Mesenteric fat pad (tissue), 1 donor: ENCODE data around the gene ZNF333. TPM values are rescaled to one million over a fixed set of nuclear protein-coding genes. Genes with fewer than 3 reads are reported as not detected.

Source experiments
- total RNA-seq: library from RNA; stranded (reverse); fragmentation: NEBNext Ultra II Directional; extraction: Animal tissue kit (Norgen Biotek cat#: 25700); gene quantifications from one replicate; pipeline ENCODE4 v1.2.1, GENCODE V29; 2021
- donor health status: DM: yes; HTN: yes; CAD: no.

The ZNF333 gene
- total RNA-seq, 1 donor from 2014 or later, result 23.2 TPM

Other genes starting within 250 kb of the ZNF333 start
- 0.55 TPM for gene PTGER1, start 214.7 kb upstream of the ZNF333 start, total RNA-seq
- 75.7 TPM for gene GIPC1, start 193.9 kb upstream of the ZNF333 start, total RNA-seq
- 111 TPM for gene DNAJB1, start 171.7 kb upstream of the ZNF333 start, total RNA-seq
- gene TECR, start 160.5 kb upstream of the ZNF333 start, total RNA-seq, result 119 TPM
- 181 TPM for gene NDUFB7, start 118.0 kb upstream of the ZNF333 start, total RNA-seq
- not detected for gene CLEC17A, start 107.0 kb upstream of the ZNF333 start, total RNA-seq
- gene ADGRE3, start 15.2 kb upstream of the ZNF333 start, total RNA-seq, result 0.19 TPM
- gene ADGRE2, start 88.5 kb downstream of the ZNF333 start, total RNA-seq, result 10.9 TPM
- not detected for gene OR7A5, start 145.1 kb downstream of the ZNF333 start, total RNA-seq
- not detected for gene OR7C1, start 145.1 kb downstream of the ZNF333 start, total RNA-seq
- not detected for gene OR7A10, start 158.9 kb downstream of the ZNF333 start, total RNA-seq
- not detected for gene OR7A17, start 196.1 kb downstream of the ZNF333 start, total RNA-seq